Transverse colon (tissue), 4 donors: ENCODE results near the gene PKDCC. TPM values are rescaled to one million over a fixed set of nuclear protein-coding genes. Genes with fewer than 3 reads are reported as not detected.
A peak's percentile ranks its signal among the peaks of the same experiment; 100 is the strongest.

ENCODE experiments used
- DNase-seq: peaks from one replicate; pipeline ENCODE4 v3.0.0-alpha.2; 2019
- H3K27ac ChIP-seq, 4 donors: fragments of 200-600 bp; sonication (generic); 2 replicates each; pipeline ENCODE4 v1.5.1; 2016 to 2018; ENCODE audit warnings: inconsistent platforms in 4 of 4
- H3K27me3 ChIP-seq: fragments of 200-600 bp; sonication (generic); 2 replicates; pipeline ENCODE4 v1.5.1; 2017; ENCODE audit warnings: inconsistent platforms
- H3K36me3 ChIP-seq, 4 donors: fragments of 200-600 bp; sonication (generic); 2 replicates each; pipeline ENCODE4 v1.5.1; 2017 to 2019; ENCODE audit warnings: inconsistent platforms in 4 of 4
- H3K4me1 ChIP-seq, 4 donors: fragments of 200-600 bp; sonication (generic); 2 replicates each; pipeline ENCODE4 v1.5.1; 2017 to 2020; ENCODE audit warnings: inconsistent platforms in 4 of 4
- H3K4me3 ChIP-seq, 4 donors: fragments of 200-600 bp; sonication (generic); 1 replicate in 1 of 4; 2 replicates in 3 of 4; pipeline versions ENCODE4 v1.5.1 to v1.6.1; 2017 to 2019; ENCODE audit warnings: inconsistent platforms in 4 of 4
- H3K9me3 ChIP-seq, 2 donors: fragments of 200-600 bp; sonication (generic); 2 replicates each; pipeline ENCODE4 v1.5.1; 2017 to 2019; ENCODE audit warnings: inconsistent platforms in 2 of 2
- CTCF ChIP-seq, 5 experiments: fragments of 200-600 bp in 3 of 5; fragments of 450-650 bp in 2 of 5; sonication (generic) in 3 of 5; IDR thresholded peaks; 1 replicate in 2 of 5; 2 replicates in 3 of 5; pipeline ENCODE4 v1.5.1; 2016 to 2017; ENCODE audit warnings: antibody characterized with exemption in 5 of 5, inconsistent platforms in 3 of 5, mild to moderate bottlenecking in 2 of 5, moderate library complexity in 1 of 5
- EP300 ChIP-seq: sonication (generic); formaldehyde crosslinking; IDR thresholded peaks from one replicate; pipeline ENCODE4 v1.6.1; 2017; ENCODE audit warnings: antibody characterized with exemption, low read depth
- POLR2A ChIP-seq: fragments of 450-650 bp; IDR thresholded peaks from one replicate; pipeline ENCODE4 v1.6.1; 2016; ENCODE audit warnings: antibody characterized with exemption, mild to moderate bottlenecking, moderate library complexity
- POLR2AphosphoS5 ChIP-seq, 3 donors: sonication (generic); formaldehyde crosslinking; IDR thresholded peaks; one replicate each; pipeline ENCODE4 v1.6.1; 2016; ENCODE audit warnings: antibody characterized with exemption in 3 of 3
- WGBS, 2 donors: methylation state at CpG; one replicate each; pipeline ENCODE4 v1.1.5; 2018; ENCODE audit warnings: low coverage in 1 of 2; 5-methylcytosine and 5-hydroxymethylcytosine counted together
- in situ Hi-C, 4 donors: fragments of 200-750 bp; cut with MboI; loops; one replicate each; pipeline versions ENCODE4 v1.15.0 to v1.15.1; 2017; ENCODE audit warnings: low sequenced_read_pairs in 3 of 4, low pct_ligation_motif_present in 1 of 4, low pct_unique_long_range_greater_than_20kb in 1 of 4
- intact Hi-C: fragments of 100-400 bp; cut with DNase I; formaldehyde crosslinking; loops from one replicate; pipeline ENCODE4 v1.15.1; 2023; ENCODE audit warnings: low total_unique reads
- total RNA-seq, 4 donors: library from RNA; depleted of rRNA; stranded (reverse); fragments of >200 nt; gene quantifications; one replicate each; pipeline ENCODE4 v1.1.0, GENCODE V29; 2016

Gene PKDCC
- total RNA-seq, 4 donors from 2014 or later = 60.6 to 108 (median 74.6) TPM

GRCh38 chr2:42073739-42074503 lies 26.1 kb downstream of the PKDCC start:
- Histone ChIP-seq H3K9me3 (no peaks in the 10 kb centered on the region), H3K4me1 (peaks cover 8 to 27% (median 20%) of the 10 kb centered on the region in 4 donors), H3K4me3 (no peak overlapping the region), H3K27ac (peak overlapping the region; percentile 49 to 80 (median 70)), H3K36me3 (no peaks in the 10 kb centered on the region), H3K27me3 (no peaks in the 10 kb centered on the region)
- DNase-seq = no peak
- intact Hi-C loops = no loop called here
- in situ Hi-C loops = no loop called here
- TF ChIP-seq CTCF (IDR thresholded peaks at IDR 0.05) (no peak), POLR2AphosphoS5 (IDR thresholded peaks at IDR 0.05) (peak in 1 of 3 donors; percentile 46)
- 63 to 76% methylated on average over 2 of the region's 2 CpGs for WGBS, 2 donors

DNA sequence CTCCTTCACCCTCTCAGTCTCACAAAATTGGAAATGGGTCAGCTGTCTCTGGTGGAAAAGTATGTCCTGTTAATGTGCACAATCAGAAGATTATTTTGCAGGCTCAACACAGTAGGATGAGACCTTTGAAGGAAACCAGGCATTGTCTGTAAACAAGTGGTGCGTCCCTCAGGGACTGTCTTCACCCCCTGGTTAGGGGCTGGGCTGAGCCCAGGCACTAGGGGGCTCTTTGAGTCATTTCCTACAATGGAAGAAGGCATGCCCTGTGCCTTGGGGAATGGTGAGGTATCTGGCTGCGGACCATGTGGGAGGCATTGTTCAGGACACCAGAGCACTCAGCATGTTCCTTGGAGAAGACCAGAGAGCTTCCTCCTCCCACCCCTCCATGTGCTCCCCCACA lies 26.8 kb downstream of the PKDCC start:
- intact Hi-C loops (no loop called here), in situ Hi-C loops (loop anchor here in 1 of 4 donors (25.0 kb wide), 1 partner anchor 288 kb away; the partner anchor contains the start of gene COX7A2L)
- WGBS, 2 donors = 74% methylated on average over 2 of the region's 2 CpGs; no CpG with 5 or more reads in 1 of the 2 donors
- peaks cover 8 to 27% (median 20%) of the 10 kb centered on the region in 4 donors for H3K4me1 ChIP-seq
- H3K9me3 ChIP-seq = no peaks in the 10 kb centered on the region
- peak overlapping the region in 1 of 4 donors; percentile 46 for H3K27ac ChIP-seq
- no peak overlapping the region for H3K4me3 ChIP-seq
- no peak for DNase-seq
- H3K36me3 ChIP-seq = no peaks in the 10 kb centered on the region
- TF ChIP-seq POLR2AphosphoS5 (IDR thresholded peaks at IDR 0.05) = no peak
- TF ChIP-seq POLR2A = no peak
- TF ChIP-seq EP300 = no peak
- no peak for TF ChIP-seq CTCF (IDR thresholded peaks at IDR 0.05)
- no peaks in the 10 kb centered on the region for H3K27me3 ChIP-seq

DNA sequence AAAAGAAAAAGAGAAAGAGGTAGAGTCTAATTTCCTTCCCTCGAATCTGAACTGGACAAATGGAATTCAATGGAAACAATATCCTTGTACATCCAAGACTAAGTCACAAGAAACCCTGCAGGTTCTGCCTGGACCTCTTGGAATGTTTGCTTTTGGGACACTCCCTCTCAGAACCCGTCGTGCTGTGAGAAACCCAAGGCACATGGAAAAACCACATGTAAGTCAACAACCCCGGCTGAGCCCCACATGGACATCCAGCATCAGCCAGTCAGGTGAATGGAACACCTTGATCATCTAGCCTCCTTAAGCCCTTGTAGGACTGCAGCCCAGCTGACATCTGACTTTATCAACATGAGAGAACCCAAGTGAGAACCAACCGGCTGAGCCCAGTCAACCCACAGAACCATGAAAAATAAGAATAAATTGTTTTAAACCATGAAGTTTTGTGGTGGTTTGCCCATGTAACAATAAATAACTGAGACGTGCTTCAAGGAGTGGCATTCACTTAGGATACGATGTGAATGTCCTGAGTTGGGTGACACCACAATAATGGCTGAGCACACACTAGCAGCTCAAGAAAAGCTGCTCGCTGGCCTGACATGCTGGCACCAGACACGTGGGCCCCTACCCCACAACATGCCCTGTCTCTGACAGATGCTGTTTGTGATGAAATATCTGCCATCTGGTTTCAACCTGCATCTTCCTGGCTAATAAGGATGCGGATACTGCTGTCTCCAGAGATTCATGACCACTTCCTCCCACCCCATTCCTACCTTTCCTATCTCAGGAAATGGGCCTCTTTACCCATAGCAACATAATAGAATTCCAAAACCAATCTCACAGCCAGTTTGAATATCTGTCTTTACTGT lies 28.8 kb downstream of the PKDCC start:
- intact Hi-C loops (no loop called here), in situ Hi-C loops (loop anchor here in 1 of 4 donors (25.0 kb wide), 1 partner anchor 286 kb away; the partner anchor contains the start of gene COX7A2L)
- 76% methylated on average over 10 of the region's 10 CpGs for WGBS, 2 donors

More for the DNA sequence above, 28.8 kb downstream of the PKDCC start:
- no peak for DNase-seq
- Histone ChIP-seq H3K27ac (no peak overlapping the region), H3K27me3 (no peaks in the 10 kb centered on the region), H3K4me1 (peaks cover 8 to 24% (median 19%) of the 10 kb centered on the region in 4 donors), H3K9me3 (no peaks in the 10 kb centered on the region), H3K4me3 (no peak overlapping the region), H3K36me3 (no peaks in the 10 kb centered on the region)
- TF ChIP-seq POLR2AphosphoS5 (IDR thresholded peaks at IDR 0.05) (no peak), EP300 (no peak), POLR2A (no peak), CTCF (IDR thresholded peaks at IDR 0.05) (no peak)
